ENCODE data around the gene ETS1. TPM values are rescaled to one million over a fixed set of nuclear protein-coding genes. Genes with fewer than 3 reads are reported as not detected.

The ETS1 gene
- total RNA-seq, 1 experiment from 2014 or later: 29.9 TPM

DNA sequence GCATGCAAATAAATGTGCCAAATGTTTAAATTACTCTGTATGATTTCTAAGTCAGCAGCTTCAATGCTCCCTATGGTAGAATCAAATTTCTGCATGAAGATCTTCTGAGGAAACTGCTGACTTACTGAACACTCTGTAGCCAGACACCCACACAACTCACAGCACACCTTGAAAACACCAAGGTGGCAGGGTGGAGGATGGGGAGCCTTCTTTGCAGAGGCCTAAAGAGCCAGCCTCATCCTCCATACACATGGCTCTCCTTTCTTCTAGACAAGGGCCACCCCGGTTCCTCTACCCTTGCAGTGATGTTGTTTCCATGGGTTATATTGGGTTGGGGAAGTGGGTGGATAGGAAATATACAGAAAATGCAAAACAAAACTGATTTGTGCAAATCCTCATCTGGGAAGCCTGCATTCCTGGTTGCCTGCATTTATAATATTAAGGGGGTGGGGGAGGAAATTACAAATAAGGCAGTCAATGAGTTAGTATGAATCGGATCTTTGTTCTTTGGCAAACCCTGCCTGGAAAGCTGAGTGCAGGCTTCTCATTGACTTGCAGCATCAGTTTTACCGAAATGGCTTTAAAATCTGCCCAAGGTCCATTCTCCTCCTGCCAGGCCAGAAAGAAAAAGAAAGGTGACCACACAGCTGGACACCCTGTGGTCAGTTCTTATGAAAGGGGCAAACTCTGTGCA, 15.8 kb upstream of the ETS1 start:
- no peaks in the 10 kb centered on the region for H3K27me3 ChIP-seq (ENCODE audit: insufficient read depth, low read length)
- H3K4me1 Mint-ChIP-seq: peaks cover 23 to 26% of the 10 kb centered on the region in 2 experiments

More for the DNA sequence above, 15.8 kb upstream of the ETS1 start:
- H3K9ac ChIP-seq (ENCODE audit: extremely low read depth, insufficient read length, low read length): no peak overlapping the region
- no peaks in the 10 kb centered on the region for H4K20me1 ChIP-seq (ENCODE audit: control insufficient read depth, insufficient read depth, insufficient read length)
- H2AK5ac ChIP-seq (ENCODE audit: insufficient read length, low read length): no peak overlapping the region
- TF ChIP-seq, protein P1, sequence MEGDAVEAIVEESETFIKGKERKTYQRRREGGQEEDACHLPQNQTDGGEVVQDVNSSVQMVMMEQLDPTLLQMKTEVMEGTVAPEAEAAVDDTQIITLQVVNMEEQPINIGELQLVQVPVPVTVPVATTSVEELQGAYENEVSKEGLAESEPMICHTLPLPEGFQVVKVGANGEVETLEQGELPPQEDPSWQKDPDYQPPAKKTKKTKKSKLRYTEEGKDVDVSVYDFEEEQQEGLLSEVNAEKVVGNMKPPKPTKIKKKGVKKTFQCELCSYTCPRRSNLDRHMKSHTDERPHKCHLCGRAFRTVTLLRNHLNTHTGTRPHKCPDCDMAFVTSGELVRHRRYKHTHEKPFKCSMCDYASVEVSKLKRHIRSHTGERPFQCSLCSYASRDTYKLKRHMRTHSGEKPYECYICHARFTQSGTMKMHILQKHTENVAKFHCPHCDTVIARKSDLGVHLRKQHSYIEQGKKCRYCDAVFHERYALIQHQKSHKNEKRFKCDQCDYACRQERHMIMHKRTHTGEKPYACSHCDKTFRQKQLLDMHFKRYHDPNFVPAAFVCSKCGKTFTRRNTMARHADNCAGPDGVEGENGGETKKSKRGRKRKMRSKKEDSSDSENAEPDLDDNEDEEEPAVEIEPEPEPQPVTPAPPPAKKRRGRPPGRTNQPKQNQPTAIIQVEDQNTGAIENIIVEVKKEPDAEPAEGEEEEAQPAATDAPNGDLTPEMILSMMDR (conservative IDR thresholded peaks at IDR 0.05): no peak
- Mint-ChIP-seq H3K27ac (no peak overlapping the region), H3K9me3 (no peaks in the 10 kb centered on the region), H3K36me3 (ENCODE audit: insufficient read depth in 1 of 3, low read depth in 3 of 3) (no peaks in the 10 kb centered on the region), H3K27me3 (ENCODE audit: low read depth) (no peaks in the 10 kb centered on the region; the same call in 1 of the 2 replicates), H3K4me3 (no peak overlapping the region)
- no peak overlapping the region for H3T11ph ChIP-seq (ENCODE audit: low read length)
- H3K4me2 ChIP-seq (ENCODE audit: insufficient read depth, insufficient read length, low read length): no peak overlapping the region
- H2BK15ac ChIP-seq (ENCODE audit: low read depth, low read length): no peak overlapping the region
- H3K56ac ChIP-seq (ENCODE audit: insufficient read length, low read depth, low read length): no peak overlapping the region
- no peak overlapping the region for H3K4ac ChIP-seq (ENCODE audit: low read depth, low read length)
- WGBS (ENCODE audit: extremely low coverage, insufficient read length, low lambda C conversion rate): no CpG with 5 or more reads among the region's 3 CpGs
- no peaks in the 10 kb centered on the region; the same call in 1 of the 2 replicates for H3K4me1 ChIP-seq (ENCODE audit: insufficient read depth, low read length)
- no peak overlapping the region for H2BK20ac ChIP-seq (ENCODE audit: low read depth, low read length, poor library complexity, severe bottlenecking)
- no peak overlapping the region for H2AFZ ChIP-seq (ENCODE audit: low read length)
- H3K79me1 ChIP-seq (ENCODE audit: insufficient read depth, low read depth, low read length, poor library complexity, severe bottlenecking): no peaks in the 10 kb centered on the region
- H2BK120ac ChIP-seq (ENCODE audit: low read depth, low read length, poor library complexity, severe bottlenecking): no peak overlapping the region
- no peaks in the 10 kb centered on the region for H3K79me2 ChIP-seq (ENCODE audit: insufficient read depth, low read length)
- no peak overlapping the region for H3K23ac ChIP-seq (ENCODE audit: insufficient read length, low read depth, low read length)
- H4K91ac ChIP-seq (ENCODE audit: insufficient read length, low read depth, low read length): no peak overlapping the region
- H2BK5ac ChIP-seq (ENCODE audit: insufficient read length, low read length): no peak overlapping the region
- H3K14ac ChIP-seq (ENCODE audit: insufficient read depth, low read length): no peak overlapping the region
- no peaks in the 10 kb centered on the region for H3K9me3 ChIP-seq (ENCODE audit: control insufficient read depth, low read depth, low read length)
- no peak overlapping the region for H4K5ac ChIP-seq (ENCODE audit: insufficient read length, low read depth, low read length)
- no peak overlapping the region for H4K8ac ChIP-seq (replicated peaks; ENCODE audit: insufficient read length, low read depth, low read length)
- no peak overlapping the region for H3K27ac ChIP-seq (ENCODE audit: insufficient read length, low read depth, low read length)
- no peak overlapping the region for H2BK12ac ChIP-seq (ENCODE audit: insufficient read length, low read depth, low read length)
- DNase-seq: no peak
- no peak overlapping the region for H3K18ac ChIP-seq (ENCODE audit: insufficient read length, low read depth, low read length)
- no peaks in the 10 kb centered on the region for H3K23me2 ChIP-seq (ENCODE audit: insufficient read length, low read depth, low read length, poor library complexity, severe bottlenecking)

Measured in H9 (cell line).